ENCODE data around the gene C2orf78.
A peak's percentile ranks its signal among the peaks of the same experiment; 100 is the strongest.

The C2orf78 gene

GRCh38 chr2:73823416-73823815 is 39.4 kb downstream of the C2orf78 start:
- no peaks in the 10 kb centered on the region for H3K79me2 ChIP-seq (ENCODE audit: insufficient read depth, low read depth)
- H4K20me1 ChIP-seq (ENCODE audit: insufficient read depth) = no peaks in the 10 kb centered on the region
- no peak overlapping the region for H3K9ac ChIP-seq
- H3K4me1 ChIP-seq (ENCODE audit: low read depth, poor library complexity, severe bottlenecking) = peaks cover 28% of the 10 kb centered on the region
- no peak overlapping the region for H3K4me3 ChIP-seq (IDR thresholded peaks at IDR 0.05; ENCODE audit: insufficient read depth, low read depth, low read length)
- no peak overlapping the region for H2AFZ ChIP-seq (ENCODE audit: low read depth)
- no peaks in the 10 kb centered on the region for H3K27me3 ChIP-seq (ENCODE audit: insufficient read depth, low read depth)
- TF ChIP-seq CTCF (conservative IDR thresholded peaks at IDR 0.05; ENCODE audit: low read depth, low read length) = no peak
- H3K4me2 ChIP-seq = no peak overlapping the region
- no peak overlapping the region for H3K27ac ChIP-seq
- no peaks in the 10 kb centered on the region for H3K36me3 ChIP-seq (ENCODE audit: insufficient read depth)

- Histone ChIP-seq H3K27me3 (ENCODE audit: insufficient read depth, low read depth) (no peaks in the 10 kb centered on the region), H4K20me1 (ENCODE audit: insufficient read depth) (no peaks in the 10 kb centered on the region), H3K4me1 (ENCODE audit: low read depth, poor library complexity, severe bottlenecking) (peaks cover 28% of the 10 kb centered on the region), H2AFZ (ENCODE audit: low read depth) (no peak overlapping the region), H3K36me3 (ENCODE audit: insufficient read depth) (no peaks in the 10 kb centered on the region), H3K4me2 (no peak overlapping the region), H3K79me2 (ENCODE audit: insufficient read depth, low read depth) (no peaks in the 10 kb centered on the region), H3K4me3 (IDR thresholded peaks at IDR 0.05; ENCODE audit: insufficient read depth, low read depth, low read length) (no peak overlapping the region), H3K9ac (no peak overlapping the region), H3K27ac (no peak overlapping the region)
- TF ChIP-seq CTCF (conservative IDR thresholded peaks at IDR 0.05; ENCODE audit: low read depth, low read length) = peak; percentile 90
Observed at GRCh38 chr2:73823916-73824523, 40.0 kb downstream of the C2orf78 start.

- Histone ChIP-seq H4K20me1 (ENCODE audit: insufficient read depth) (no peaks in the 10 kb centered on the region), H3K27ac (no peak overlapping the region), H3K9ac (no peak overlapping the region), H3K4me1 (ENCODE audit: low read depth, poor library complexity, severe bottlenecking) (peaks cover 39% of the 10 kb centered on the region), H3K4me3 (IDR thresholded peaks at IDR 0.05; ENCODE audit: insufficient read depth, low read depth, low read length) (no peak overlapping the region), H3K36me3 (ENCODE audit: insufficient read depth) (no peaks in the 10 kb centered on the region), H2AFZ (ENCODE audit: low read depth) (no peak overlapping the region), H3K27me3 (ENCODE audit: insufficient read depth, low read depth) (no peaks in the 10 kb centered on the region), H3K4me2 (no peak overlapping the region), H3K79me2 (ENCODE audit: insufficient read depth, low read depth) (peaks cover 5% of the 10 kb centered on the region; the same call in 1 of the 2 replicates)
- no peak for TF ChIP-seq CTCF (conservative IDR thresholded peaks at IDR 0.05; ENCODE audit: low read depth, low read length)
Observed at GRCh38 chr2:73825408-73825807, 41.4 kb downstream of the C2orf78 start.

- Histone ChIP-seq H3K4me3 (IDR thresholded peaks at IDR 0.05; ENCODE audit: insufficient read depth, low read depth, low read length) (no peak overlapping the region), H2AFZ (ENCODE audit: low read depth) (no peak overlapping the region), H3K36me3 (ENCODE audit: insufficient read depth) (no peaks in the 10 kb centered on the region), H3K4me2 (no peak overlapping the region), H3K27ac (no peak overlapping the region), H3K4me1 (ENCODE audit: low read depth, poor library complexity, severe bottlenecking) (peaks cover 40% of the 10 kb centered on the region), H4K20me1 (ENCODE audit: insufficient read depth) (no peaks in the 10 kb centered on the region), H3K9ac (no peak overlapping the region), H3K27me3 (ENCODE audit: insufficient read depth, low read depth) (no peaks in the 10 kb centered on the region), H3K79me2 (ENCODE audit: insufficient read depth, low read depth) (peaks cover 5% of the 10 kb centered on the region; the same call in 1 of the 2 replicates)
- peak; percentile 27; the same call in 1 of the 2 replicates for TF ChIP-seq CTCF (conservative IDR thresholded peaks at IDR 0.05; ENCODE audit: low read depth, low read length)
Observed at GRCh38 chr2:73827018-73827417, 43.0 kb downstream of the C2orf78 start.

Data from KMS-11 (cell line).